SH-SY5Y (cell line): ENCODE measurements around the gene COL6A1.

ENCODE experiments used
- GATA2 ChIP-seq: IDR thresholded peaks from 2 replicates; pipeline ENCODE4 v1.6.1; 2011; ENCODE audit warnings: mild to moderate bottlenecking, low read depth, low read length
- GATA3 ChIP-seq: IDR thresholded peaks from 2 replicates; pipeline ENCODE4 v1.6.1; 2011; ENCODE audit warnings: low read depth, mild to moderate bottlenecking, low read length, moderate library complexity

The COL6A1 gene

DNA sequence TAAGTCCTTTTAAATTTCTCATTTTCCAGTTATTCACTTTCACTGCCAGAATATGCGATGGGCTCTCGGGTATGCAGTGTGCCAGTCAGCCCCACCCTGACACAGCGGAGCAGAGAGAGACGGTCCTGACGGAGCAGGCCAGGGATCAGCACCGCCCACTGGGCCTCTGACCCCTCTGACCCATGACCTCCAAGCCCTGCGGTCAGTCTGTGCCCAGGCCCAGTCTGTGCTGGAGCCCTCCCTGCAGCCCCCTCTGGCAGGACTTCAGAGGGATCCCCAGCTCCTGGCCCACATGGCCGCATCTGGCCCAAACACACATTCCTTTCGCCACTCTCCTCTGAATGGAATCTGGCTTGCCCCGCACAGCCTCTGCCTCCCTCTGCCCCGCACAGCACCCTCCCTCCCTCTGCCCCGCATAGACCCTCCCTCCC, 72.9 kb downstream of the COL6A1 start:
- TF ChIP-seq GATA3 (no peak), GATA2 (no peak)
